SH-SY5Y (cell line): ENCODE data around the gene ABHD1.

Experiments used
- GATA2 ChIP-seq: IDR thresholded peaks from 2 replicates; pipeline ENCODE4 v1.6.1; 2011; ENCODE audit warnings: mild to moderate bottlenecking, low read depth, low read length
- GATA3 ChIP-seq: IDR thresholded peaks from 2 replicates; pipeline ENCODE4 v1.6.1; 2011; ENCODE audit warnings: low read depth, mild to moderate bottlenecking, low read length, moderate library complexity

- TF ChIP-seq GATA2 = no peak
- no peak for TF ChIP-seq GATA3
These were observed 37.9 kb upstream of the ABHD1 start for GRCh38 chr2:27085673-27086089.
